GM12874 (cell line): ENCODE data around the gene PCDHGC4.

ENCODE experiments used
- TF ChIP-seq, protein P1 (sequence below): IDR thresholded peaks from 2 replicates; pipeline ENCODE4 v1.5.1; 2011; ENCODE audit warnings: low read depth, mild to moderate bottlenecking, control low read depth, low read length, moderate library complexity; ENCODE audit not compliant: insufficient read depth

PCDHGC4 gene

DNA sequence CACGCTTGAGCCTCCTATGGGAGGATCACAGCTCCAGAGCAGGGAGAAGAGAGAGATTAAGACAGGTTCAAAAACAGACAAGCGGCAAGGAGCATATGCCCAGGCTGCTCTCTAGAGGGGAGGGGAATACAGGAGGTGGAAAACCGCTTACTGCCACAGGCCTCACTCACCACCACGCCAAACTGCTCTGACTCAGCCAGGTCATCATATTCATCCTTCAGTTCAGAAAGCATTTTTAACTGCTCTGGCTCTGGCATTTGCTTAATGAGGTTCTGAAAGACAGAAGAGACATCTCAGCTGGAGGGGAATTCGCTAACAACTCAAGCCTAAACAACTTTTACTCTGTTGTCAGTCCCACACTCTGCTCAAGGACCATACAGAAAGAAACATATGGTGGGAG lies 44.2 kb downstream of the PCDHGC4 start:
- TF ChIP-seq, protein P1, sequence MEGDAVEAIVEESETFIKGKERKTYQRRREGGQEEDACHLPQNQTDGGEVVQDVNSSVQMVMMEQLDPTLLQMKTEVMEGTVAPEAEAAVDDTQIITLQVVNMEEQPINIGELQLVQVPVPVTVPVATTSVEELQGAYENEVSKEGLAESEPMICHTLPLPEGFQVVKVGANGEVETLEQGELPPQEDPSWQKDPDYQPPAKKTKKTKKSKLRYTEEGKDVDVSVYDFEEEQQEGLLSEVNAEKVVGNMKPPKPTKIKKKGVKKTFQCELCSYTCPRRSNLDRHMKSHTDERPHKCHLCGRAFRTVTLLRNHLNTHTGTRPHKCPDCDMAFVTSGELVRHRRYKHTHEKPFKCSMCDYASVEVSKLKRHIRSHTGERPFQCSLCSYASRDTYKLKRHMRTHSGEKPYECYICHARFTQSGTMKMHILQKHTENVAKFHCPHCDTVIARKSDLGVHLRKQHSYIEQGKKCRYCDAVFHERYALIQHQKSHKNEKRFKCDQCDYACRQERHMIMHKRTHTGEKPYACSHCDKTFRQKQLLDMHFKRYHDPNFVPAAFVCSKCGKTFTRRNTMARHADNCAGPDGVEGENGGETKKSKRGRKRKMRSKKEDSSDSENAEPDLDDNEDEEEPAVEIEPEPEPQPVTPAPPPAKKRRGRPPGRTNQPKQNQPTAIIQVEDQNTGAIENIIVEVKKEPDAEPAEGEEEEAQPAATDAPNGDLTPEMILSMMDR, result no peak

DNA sequence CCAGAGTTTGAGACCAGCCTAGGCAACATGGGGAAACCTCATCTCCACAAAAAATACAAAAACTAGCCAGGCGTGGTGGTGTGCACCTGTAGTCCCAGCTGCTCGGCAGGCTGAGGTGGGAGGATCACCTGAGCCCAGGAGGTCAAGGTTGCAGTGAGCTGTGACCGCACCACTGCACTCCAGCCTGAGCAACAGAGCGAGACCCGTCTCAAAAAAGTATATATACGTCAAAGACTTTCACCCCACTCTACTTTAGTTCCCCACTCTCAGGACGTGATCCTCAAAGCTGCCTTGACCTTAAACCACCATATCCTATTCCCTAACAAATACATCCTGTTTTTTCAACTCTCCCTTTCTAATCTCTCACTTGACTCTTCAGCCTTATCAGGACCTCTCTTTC lies 45.0 kb downstream of the PCDHGC4 start:
- TF ChIP-seq, protein P1, result no peak

DNA sequence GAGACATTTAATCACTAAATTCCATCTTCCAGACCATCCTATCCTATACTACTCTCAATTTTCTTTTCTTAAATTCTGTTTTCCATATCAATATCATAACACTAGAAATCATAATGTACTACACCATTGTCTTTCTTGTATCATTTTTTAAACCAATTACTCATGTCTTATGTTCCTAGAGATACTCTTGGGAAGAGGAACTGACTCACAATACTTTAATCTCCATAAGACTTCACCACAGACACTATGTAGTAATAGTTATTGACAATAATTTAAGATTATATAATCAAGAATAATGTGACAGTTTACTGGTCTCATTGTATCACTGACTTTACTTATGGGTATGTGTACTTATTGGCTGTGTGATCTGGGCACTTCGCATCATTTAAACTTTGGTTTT lies 47.9 kb downstream of the PCDHGC4 start:
- TF ChIP-seq, protein P1, result no peak

DNA sequence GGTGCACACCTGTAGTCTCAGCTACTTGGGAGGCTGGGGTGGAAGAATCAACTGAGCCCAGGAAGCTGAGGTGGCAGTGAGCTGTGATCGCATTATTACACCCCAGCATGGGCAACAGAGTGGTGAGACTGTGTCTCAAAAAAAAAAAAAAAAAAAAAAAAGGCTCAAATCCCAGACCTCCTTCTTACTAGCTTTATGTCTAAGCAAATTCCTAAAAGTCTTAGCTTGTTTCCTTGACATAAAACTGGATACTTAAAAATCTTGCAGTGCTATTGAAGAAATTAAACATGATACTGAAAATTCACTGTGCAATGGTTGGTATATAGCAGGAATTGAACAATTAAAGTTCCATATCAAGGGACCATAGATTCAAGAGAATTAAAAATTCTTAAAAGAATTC lies 49.1 kb downstream of the PCDHGC4 start:
- TF ChIP-seq, protein P1, result no peak

DNA sequence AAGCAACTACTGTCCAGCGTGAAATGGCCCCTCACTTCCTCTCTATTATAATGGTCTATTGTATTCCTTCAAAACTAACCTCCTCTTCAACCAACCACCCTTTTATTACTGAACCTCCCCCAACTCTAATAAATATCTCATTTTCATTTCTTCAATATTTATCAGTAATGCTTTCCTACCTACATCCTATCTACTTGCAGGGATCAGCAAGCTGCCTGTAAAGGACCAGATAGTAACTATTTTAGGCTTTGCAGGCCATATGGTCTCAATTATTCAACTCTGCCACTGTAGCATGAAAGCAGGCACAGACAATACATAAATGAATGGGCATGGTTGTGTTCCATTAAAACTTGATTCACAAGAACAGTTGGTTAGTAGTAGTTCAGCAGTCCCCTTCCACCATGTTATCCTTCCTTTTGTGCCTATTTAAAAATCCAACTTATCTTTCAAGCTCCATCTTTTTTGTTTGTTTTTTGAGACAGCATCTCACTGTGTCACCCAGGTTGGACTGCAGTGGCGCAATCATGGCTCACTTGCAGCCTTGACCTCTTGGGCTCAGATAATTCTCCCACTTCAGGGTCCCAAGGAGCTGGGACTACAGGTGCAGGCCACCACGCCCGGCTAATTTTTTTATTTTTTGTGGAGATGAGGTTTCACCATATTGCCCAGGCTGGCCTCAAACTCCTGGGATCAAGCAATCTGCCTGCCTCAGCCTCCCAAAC lies 49.8 kb downstream of the PCDHGC4 start:
- TF ChIP-seq, protein P1, result no peak
